ENCODE data around the gene LDLRAD4. TPM values are rescaled to one million over a fixed set of nuclear protein-coding genes. Genes with fewer than 3 reads are reported as not detected.

LDLRAD4 gene
- total RNA-seq, 1 donor from 2014 or later, result 1.4 TPM

DNA sequence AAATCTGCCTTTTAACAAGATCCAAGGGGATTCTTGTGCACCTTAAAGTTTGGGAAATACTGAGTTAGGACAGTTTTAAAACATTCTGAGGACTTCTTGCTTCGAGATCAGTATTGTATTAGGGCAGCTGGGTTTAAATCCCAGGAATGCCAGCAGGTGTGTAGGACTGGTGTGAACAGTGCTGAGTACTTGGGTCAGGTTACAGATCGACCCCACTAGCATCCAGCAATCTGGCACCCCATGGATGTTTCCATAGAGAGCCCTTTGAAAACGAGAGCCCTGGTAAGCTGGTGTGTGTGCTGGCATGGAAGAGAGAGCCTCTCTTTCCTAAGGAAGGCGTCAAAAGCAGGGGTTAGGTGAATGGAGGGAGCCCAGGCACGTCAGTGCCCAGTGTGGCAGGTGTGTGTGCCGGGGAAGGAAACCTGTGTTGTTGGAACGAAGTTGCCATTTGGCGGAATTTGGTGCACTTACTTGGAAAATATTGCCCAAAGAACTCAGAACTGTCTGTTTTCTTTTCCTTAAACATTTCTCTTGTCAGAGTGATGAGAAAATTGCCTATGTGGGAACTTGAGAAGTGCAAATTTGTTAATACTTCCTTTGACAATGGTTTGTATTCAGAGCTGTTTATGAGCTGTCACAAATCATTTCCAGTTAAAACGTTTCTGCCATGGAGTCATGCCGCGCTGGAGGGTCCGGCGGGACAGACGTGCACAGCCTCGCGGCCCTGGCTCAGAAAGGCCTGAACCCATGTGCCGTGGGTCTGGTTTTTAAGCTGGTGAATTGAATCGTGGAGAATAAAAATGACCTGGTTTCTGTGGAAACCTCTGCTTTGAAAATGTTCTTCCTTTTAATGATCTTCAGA is 38.1 kb downstream of the LDLRAD4 start:
- peaks cover 3% of the 10 kb centered on the region for H3K27me3 Mint-ChIP-seq (ENCODE audit: low read depth)
- H3K9me3 Mint-ChIP-seq, result no peaks in the 10 kb centered on the region
- no peaks in the 10 kb centered on the region for H3K4me1 Mint-ChIP-seq
- no peak overlapping the region for H3K4me3 Mint-ChIP-seq
- TF ChIP-seq, protein P1, sequence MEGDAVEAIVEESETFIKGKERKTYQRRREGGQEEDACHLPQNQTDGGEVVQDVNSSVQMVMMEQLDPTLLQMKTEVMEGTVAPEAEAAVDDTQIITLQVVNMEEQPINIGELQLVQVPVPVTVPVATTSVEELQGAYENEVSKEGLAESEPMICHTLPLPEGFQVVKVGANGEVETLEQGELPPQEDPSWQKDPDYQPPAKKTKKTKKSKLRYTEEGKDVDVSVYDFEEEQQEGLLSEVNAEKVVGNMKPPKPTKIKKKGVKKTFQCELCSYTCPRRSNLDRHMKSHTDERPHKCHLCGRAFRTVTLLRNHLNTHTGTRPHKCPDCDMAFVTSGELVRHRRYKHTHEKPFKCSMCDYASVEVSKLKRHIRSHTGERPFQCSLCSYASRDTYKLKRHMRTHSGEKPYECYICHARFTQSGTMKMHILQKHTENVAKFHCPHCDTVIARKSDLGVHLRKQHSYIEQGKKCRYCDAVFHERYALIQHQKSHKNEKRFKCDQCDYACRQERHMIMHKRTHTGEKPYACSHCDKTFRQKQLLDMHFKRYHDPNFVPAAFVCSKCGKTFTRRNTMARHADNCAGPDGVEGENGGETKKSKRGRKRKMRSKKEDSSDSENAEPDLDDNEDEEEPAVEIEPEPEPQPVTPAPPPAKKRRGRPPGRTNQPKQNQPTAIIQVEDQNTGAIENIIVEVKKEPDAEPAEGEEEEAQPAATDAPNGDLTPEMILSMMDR (conservative IDR thresholded peaks at IDR 0.05), result no peak
- no peak for DNase-seq (ENCODE audit: low read depth, low spot score)
- H3K27ac Mint-ChIP-seq (ENCODE audit: unreplicated experiment), result no peak overlapping the region
- H3K36me3 Mint-ChIP-seq (ENCODE audit: low read depth), result no peaks in the 10 kb centered on the region

DNA sequence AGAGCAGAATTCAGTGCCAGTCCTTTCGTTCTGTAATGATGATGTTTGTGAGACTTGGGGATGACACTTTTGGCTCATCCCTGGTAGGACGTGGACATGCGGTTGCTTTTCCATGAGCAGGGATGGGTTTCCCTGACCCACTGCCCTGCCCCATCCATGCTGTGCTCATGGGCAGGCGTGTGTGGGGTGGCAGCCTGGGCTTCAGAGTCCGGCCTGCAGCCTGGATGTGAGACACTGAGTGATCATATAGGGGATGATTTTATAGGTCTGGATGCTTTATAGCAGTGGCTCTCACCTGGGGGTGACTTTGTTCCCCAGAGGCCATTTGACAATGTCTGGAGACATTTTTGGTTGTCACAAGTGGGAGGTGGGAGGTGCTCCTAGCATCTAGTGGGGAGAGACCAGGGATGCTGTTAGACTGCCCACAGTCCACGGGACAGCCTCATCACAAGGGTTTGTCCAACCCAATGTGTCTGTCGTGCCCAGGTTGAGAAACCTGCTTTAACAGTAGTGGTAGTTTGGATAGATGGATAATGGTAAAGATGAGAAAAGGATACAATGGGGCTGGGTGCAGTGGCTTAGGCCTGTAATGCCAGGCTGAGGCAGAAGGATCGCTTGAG is 38.9 kb downstream of the LDLRAD4 start:
- Mint-ChIP-seq H3K4me1 (no peaks in the 10 kb centered on the region), H3K36me3 (ENCODE audit: low read depth) (no peaks in the 10 kb centered on the region), H3K27me3 (ENCODE audit: low read depth) (peaks cover 3% of the 10 kb centered on the region), H3K27ac (ENCODE audit: unreplicated experiment) (no peak overlapping the region), H3K9me3 (no peaks in the 10 kb centered on the region), H3K4me3 (no peak overlapping the region)
- TF ChIP-seq, protein P1 (conservative IDR thresholded peaks at IDR 0.05), result no peak
- no peak for DNase-seq (ENCODE audit: low read depth, low spot score)

DNA sequence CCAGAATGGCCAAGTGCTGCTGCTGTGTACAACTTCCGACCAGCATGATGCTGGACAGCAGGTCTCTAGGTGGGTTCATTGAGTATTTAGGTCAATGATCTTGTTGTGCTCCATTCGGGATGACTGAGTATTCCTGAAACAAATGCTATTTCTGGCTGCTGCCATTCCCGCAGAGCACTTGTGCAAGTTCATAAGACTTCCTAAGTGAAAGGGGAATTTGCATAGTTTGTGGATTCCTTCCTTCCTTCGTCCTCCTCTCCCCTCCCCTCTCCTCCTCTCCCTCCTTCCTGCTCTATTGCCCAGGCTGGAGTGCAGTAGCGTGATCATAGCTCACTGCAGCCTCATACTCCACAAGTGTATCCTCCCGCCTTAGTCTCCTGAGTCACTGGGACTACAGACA is 40.4 kb downstream of the LDLRAD4 start:
- TF ChIP-seq, protein P1 (conservative IDR thresholded peaks at IDR 0.05), result no peak
- DNase-seq (ENCODE audit: low read depth, low spot score), result no peak
- no peaks in the 10 kb centered on the region for H3K9me3 Mint-ChIP-seq
- H3K4me3 Mint-ChIP-seq, result no peak overlapping the region
- H3K27ac Mint-ChIP-seq (ENCODE audit: unreplicated experiment), result no peak overlapping the region
- H3K36me3 Mint-ChIP-seq (ENCODE audit: low read depth), result no peaks in the 10 kb centered on the region
- no peaks in the 10 kb centered on the region for H3K4me1 Mint-ChIP-seq
- H3K27me3 Mint-ChIP-seq (ENCODE audit: low read depth), result peaks cover 3% of the 10 kb centered on the region

DNA sequence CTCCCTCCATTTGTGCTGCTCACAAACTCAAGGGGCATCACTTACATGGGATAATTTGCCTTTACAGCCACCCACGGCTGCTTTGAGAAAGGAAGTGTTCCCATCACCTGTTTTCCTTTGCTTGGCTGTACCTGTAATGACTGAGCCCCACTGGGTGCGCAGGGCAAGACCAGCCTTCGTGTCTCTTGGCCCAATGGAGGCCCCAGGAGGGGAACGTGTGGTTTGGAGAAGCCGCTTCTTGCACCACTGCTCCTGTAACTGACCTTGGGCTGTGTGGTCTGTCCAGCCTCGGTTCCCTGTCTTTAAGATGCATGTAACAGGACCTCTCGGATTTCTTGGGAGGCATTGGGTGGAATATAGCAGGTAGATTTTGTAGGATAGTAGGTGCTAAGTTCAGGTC is 41.1 kb downstream of the LDLRAD4 start:
- H3K27me3 Mint-ChIP-seq (ENCODE audit: low read depth), result peaks cover 3% of the 10 kb centered on the region
- H3K4me1 Mint-ChIP-seq, result no peaks in the 10 kb centered on the region
- no peak overlapping the region for H3K4me3 Mint-ChIP-seq
- no peak for DNase-seq (ENCODE audit: low read depth, low spot score)
- no peaks in the 10 kb centered on the region for H3K36me3 Mint-ChIP-seq (ENCODE audit: low read depth)
- TF ChIP-seq, protein P1 (conservative IDR thresholded peaks at IDR 0.05), result no peak
- no peaks in the 10 kb centered on the region for H3K9me3 Mint-ChIP-seq
- no peak overlapping the region for H3K27ac Mint-ChIP-seq (ENCODE audit: unreplicated experiment)

DNA sequence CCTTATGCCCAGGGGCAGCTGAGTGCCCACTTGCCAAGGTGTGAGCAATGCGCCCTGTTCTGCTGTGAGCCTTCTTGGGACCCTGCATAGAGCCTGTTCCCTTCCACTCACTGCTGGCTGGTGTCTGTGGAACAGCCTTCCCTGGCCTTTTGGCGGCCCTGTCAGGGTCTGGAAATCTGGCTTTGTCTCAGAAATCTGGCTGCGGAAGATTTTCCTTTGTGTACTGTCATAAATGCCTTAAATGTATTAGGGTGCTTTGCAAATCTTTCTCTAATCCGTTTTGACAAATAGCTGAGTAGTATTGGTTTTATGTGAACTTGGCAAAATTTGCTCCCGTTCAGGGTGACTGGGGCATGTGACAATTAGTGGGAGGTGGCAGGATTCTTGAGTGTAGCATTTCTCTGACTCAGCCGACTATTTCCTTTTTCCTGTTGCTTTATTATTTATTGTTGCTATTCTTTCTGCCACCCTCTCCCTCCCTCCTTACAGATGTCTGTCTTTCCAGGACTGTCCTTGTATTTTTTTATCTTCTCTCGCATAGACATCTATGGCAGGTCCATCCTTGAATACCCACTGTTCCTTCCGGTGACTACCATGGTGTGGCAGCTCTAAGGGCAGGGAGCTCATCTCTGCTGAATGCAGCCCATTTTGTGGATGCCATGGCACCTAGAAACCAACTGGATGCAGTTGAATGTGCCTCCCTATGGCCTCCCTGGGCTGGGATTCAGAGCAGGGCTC is 41.8 kb downstream of the LDLRAD4 start:
- TF ChIP-seq, protein P1 (conservative IDR thresholded peaks at IDR 0.05), result no peak
- Mint-ChIP-seq H3K9me3 (no peaks in the 10 kb centered on the region), H3K4me3 (no peak overlapping the region), H3K36me3 (ENCODE audit: low read depth) (no peaks in the 10 kb centered on the region), H3K27ac (ENCODE audit: unreplicated experiment) (no peak overlapping the region), H3K27me3 (ENCODE audit: low read depth) (peaks cover 3% of the 10 kb centered on the region), H3K4me1 (no peaks in the 10 kb centered on the region)
- DNase-seq (ENCODE audit: low read depth, low spot score), result no peak

All from neural crest cell (in vitro differentiated cells).